ENCODE measurements around the gene WDR64.

GRCh38 chr1:241695246-241696171 lies 43.4 kb downstream of the WDR64 start:
- TF ChIP-seq CTCF (IDR thresholded peaks at IDR 0.05; ENCODE audit: borderline replicate concordance, extremely low read depth, low read length, poor library complexity, severe bottlenecking) (no peak), EZH2 (IDR thresholded peaks at IDR 0.05; ENCODE audit: borderline replicate concordance, low read depth, low read length, severe bottlenecking) (no peak)
